Activated T-cell treated with anti-CD3 and anti-CD28 coated beads for 24 hours (primary cell): ENCODE results near the gene AP4M1.
A peak's percentile ranks its signal among the peaks of the same experiment; 100 is the strongest.

Source experiments
- DNase-seq: peaks from one replicate; pipeline ENCODE4 v3.0.0-alpha.2; 2020; ENCODE audit warnings: low read depth

The AP4M1 gene

GRCh38 chr7:100087055-100087750 lies 14.2 kb upstream of the AP4M1 start:
- no peak for DNase-seq

GRCh38 chr7:100088095-100088620 lies 13.3 kb upstream of the AP4M1 start:
- no peak for DNase-seq

GRCh38 chr7:100088621-100089457 lies 12.6 kb upstream of the AP4M1 start, which contains the start of gene COPS6:
Gene COPS6, plus strand, starts transcription at chr7:100088969. Its CDS starts 22 bp downstream, at chr7:100088991.
- DNase-seq = peak; percentile 83

GRCh38 chr7:100089458-100090196 lies 11.8 kb upstream of the AP4M1 start:
- no peak for DNase-seq

- DNase-seq = no peak
Observed at GRCh38 chr7:100090527-100091410, 10.7 kb upstream of the AP4M1 start.

GRCh38 chr7:100091411-100092181 lies 9.8 kb upstream of the AP4M1 start:
- DNase-seq = no peak

- DNase-seq = no peak
Observed at GRCh38 chr7:100093054-100093453, 8.4 kb upstream of the AP4M1 start.

GRCh38 chr7:100093498-100093897 lies 7.9 kb upstream of the AP4M1 start:
- no peak for DNase-seq

- DNase-seq = no peak
Observed at GRCh38 chr7:100093925-100094486, 7.4 kb upstream of the AP4M1 start.

GRCh38 chr7:100095289-100095688 lies 6.2 kb upstream of the AP4M1 start:
- DNase-seq = no peak

GRCh38 chr7:100095704-100096103 lies 5.7 kb upstream of the AP4M1 start:
- no peak for DNase-seq

- DNase-seq = no peak
Observed at GRCh38 chr7:100098913-100099312, 2.5 kb upstream of the AP4M1 start.

- DNase-seq = no peak
Observed at GRCh38 chr7:100099452-100099851, 2.0 kb upstream of the AP4M1 start.

- DNase-seq = peak; percentile 80
Observed at GRCh38 chr7:100100420-100101015, 925 bp upstream of the AP4M1 start.

- DNase-seq = no peak
Observed at GRCh38 chr7:100102950-100103840, 1.8 kb downstream of the AP4M1 start.

- no peak for DNase-seq
Observed at GRCh38 chr7:100105534-100105933, 4.1 kb downstream of the AP4M1 start.

- DNase-seq = no peak
Observed at GRCh38 chr7:100106633-100107032, 5.2 kb downstream of the AP4M1 start.

- no peak for DNase-seq
Observed at GRCh38 chr7:100107125-100107737, 5.8 kb downstream of the AP4M1 start.
